PC-3 (cell line): ENCODE results near the gene PDHX. TPM values are rescaled to one million over a fixed set of nuclear protein-coding genes. Genes with fewer than 3 reads are reported as not detected.

ENCODE experiments used
- ATAC-seq: fragments of 200-7000 bp; cut with Tn5 transposase; 2 replicates; pipeline ENCODE4 v1.9.1; 2020; ENCODE audit warnings: mild to moderate bottlenecking, moderate library complexity
- BruUV-seq: library from RNA; stranded (reverse); fragments of 400-500 nt; replicated peaks from 2 replicates; lab custom pipeline; 2021; lab: Mats Ljungman, UMichigan
- CTCF ChIA-PET: fragments of 300-600 bp; sonication (Branson Sonifier 250); formaldehyde crosslinking; loops from one replicate; lab custom pipeline; 2022; ENCODE audit warnings: antibody characterized with exemption; lab: Charles Lee
- POLR2A ChIA-PET: fragments of 300-600 bp; sonication (Branson Sonifier 250); formaldehyde crosslinking; loops from one replicate; lab custom pipeline; 2022; ENCODE audit warnings: antibody characterized with exemption; ENCODE audit not compliant: unreplicated experiment; lab: Charles Lee
- DNase-seq: peaks from one replicate; pipeline ENCODE4 v3.0.0-alpha.2; 2015
- H2AFZ ChIP-seq: fragments of 300-600 bp; sonication (generic); 2 replicates; pipeline ENCODE4 v1.6.0; 2016; ENCODE audit warnings: antibody characterized with exemption, low read length
- H3F3A ChIP-seq: fragments of 300-600 bp; sonication (generic); one replicate; pipeline ENCODE4 v1.6.0; 2017; ENCODE audit warnings: antibody characterized with exemption, low read length, control low read depth, mild to moderate bottlenecking; ENCODE audit not compliant: unreplicated experiment
- H3K27ac ChIP-seq: fragments of 300-600 bp; sonication (generic); 2 replicates; pipeline ENCODE4 v1.5.1; 2016; ENCODE audit warnings: mild to moderate bottlenecking, low read length
- H3K27me3 ChIP-seq: fragments of 300-600 bp; sonication (generic); 2 replicates; pipeline ENCODE4 v1.6.1; 2016; ENCODE audit warnings: low read length, mixed read lengths
- H3K36me3 ChIP-seq: fragments of 300-600 bp; sonication (generic); 2 replicates; pipeline ENCODE4 v1.6.1; 2016; ENCODE audit warnings: low read depth, mixed run types, low read length, mixed read lengths
- H3K4me1 ChIP-seq: fragments of 300-600 bp; sonication (generic); 2 replicates; pipeline ENCODE4 v1.5.1; 2016; ENCODE audit warnings: low read length; ENCODE audit not compliant: insufficient read depth
- H3K4me2 ChIP-seq: fragments of 300-600 bp; sonication (generic); 2 replicates; pipeline ENCODE4 v1.6.0; 2016; ENCODE audit warnings: low read length
- H3K4me3 ChIP-seq: fragments of 300-600 bp; sonication (generic); 2 replicates; pipeline ENCODE4 v1.5.1; 2016; ENCODE audit warnings: mild to moderate bottlenecking, low read length, mixed read lengths
- H3K79me2 ChIP-seq: fragments of 300-600 bp; sonication (generic); 2 replicates; pipeline ENCODE4 v1.6.1; 2017; ENCODE audit warnings: low read length, mixed read lengths
- H3K9ac ChIP-seq: fragments of 300-600 bp; sonication (generic); 2 replicates; pipeline ENCODE4 v1.6.0; 2016; ENCODE audit warnings: mild to moderate bottlenecking, low read length
- H3K9me2 ChIP-seq: fragments of 300-600 bp; sonication (generic); replicated peaks from 2 replicates; pipeline ENCODE4 v1.6.1; 2016; ENCODE audit warnings: mixed run types, low read length, mixed read lengths
- H3K9me3 ChIP-seq: fragments of 300-600 bp; sonication (generic); 2 replicates; pipeline ENCODE4 v1.6.1; 2016; ENCODE audit warnings: low read length, mixed read lengths
- H4K20me1 ChIP-seq: fragments of 300-600 bp; sonication (generic); 2 replicates; pipeline ENCODE4 v1.6.1; 2016; ENCODE audit warnings: low read length, mixed read lengths
- CTCF ChIP-seq: fragments of 300-600 bp; sonication (generic); conservative IDR thresholded peaks from 2 replicates; pipeline ENCODE4 v1.5.1; 2017; ENCODE audit warnings: antibody characterized with exemption, low read depth, mild to moderate bottlenecking, low read length
- EZH2 ChIP-seq: fragments of 300-600 bp; sonication (generic); IDR thresholded peaks from one replicate; pipeline ENCODE4 v1.6.1; 2017; ENCODE audit warnings: antibody characterized with exemption, mild to moderate bottlenecking, low read length; ENCODE audit not compliant: unreplicated experiment
- EZH2phosphoT487 ChIP-seq: fragments of 300-600 bp; sonication (generic); IDR thresholded peaks from 2 replicates; pipeline ENCODE4 v1.6.1; 2018; ENCODE audit warnings: mild to moderate bottlenecking, antibody characterized with exemption, low read length, borderline replicate concordance
- intact Hi-C: fragments of 100-400 bp; cut with micrococcal nuclease; formaldehyde crosslinking; loops from 2 replicates; pipeline ENCODE4 v1.9.0; 2023
- total RNA-seq: library from RNA; depleted of rRNA; stranded (reverse); fragments of >200 nt; gene quantifications from 2 replicates; pipeline ENCODE4 v1.2.3, GENCODE V29; 2014

Gene PDHX
- total RNA-seq, 1 experiment from 2014 or later = 20.3 TPM

GRCh38 chr11:35011944-35012343 is 95.5 kb downstream of the PDHX start:
- H3K4me2 ChIP-seq = peak overlapping the region; percentile 55; the same call in 1 of the 2 replicates

GRCh38 chr11:35012467-35013191 is 96.2 kb downstream of the PDHX start:
- Histone ChIP-seq H2AFZ (no peak overlapping the region), H3K27me3 (no peaks in the 10 kb centered on the region), H3K9me2 (no peaks in the 10 kb centered on the region), H3K9me3 (no peaks in the 10 kb centered on the region), H3F3A (peaks cover 7% of the 10 kb centered on the region), H3K79me2 (no peaks in the 10 kb centered on the region), H3K4me2 (no peak overlapping the region), H3K27ac (peak overlapping the region; percentile 95), H3K4me1 (peaks cover 44% of the 10 kb centered on the region), H3K4me3 (no peak overlapping the region), H4K20me1 (no peaks in the 10 kb centered on the region), H3K36me3 (no peaks in the 10 kb centered on the region), H3K9ac (no peak overlapping the region)
- ATAC-seq (no peak), DNase-seq (no peak)
- no TSS peak for BruUV-seq
- intact Hi-C loops = no loop called here
- ChIA-PET POLR2A (no interaction called here), CTCF (no interaction called here)
- TF ChIP-seq CTCF (no peak), EZH2phosphoT487 (no peak), EZH2 (no peak)

More at GRCh38 chr11:35011944-35012343, 95.5 kb downstream of the PDHX start:
- ATAC-seq (no peak), DNase-seq (no peak)
- H3K4me1 ChIP-seq = peaks cover 44% of the 10 kb centered on the region
- no TSS peak for BruUV-seq
- TF ChIP-seq CTCF = no peak
- no peak for TF ChIP-seq EZH2phosphoT487
- TF ChIP-seq EZH2 = no peak
- H3K27me3 ChIP-seq = no peaks in the 10 kb centered on the region
- ChIA-PET POLR2A (no interaction called here), CTCF (no interaction called here)
- intact Hi-C loops = no loop called here
- H4K20me1 ChIP-seq = no peaks in the 10 kb centered on the region
- no peaks in the 10 kb centered on the region for H3K9me2 ChIP-seq
- no peaks in the 10 kb centered on the region for H3K36me3 ChIP-seq
- H2AFZ ChIP-seq = no peak overlapping the region
- H3F3A ChIP-seq = peaks cover 7% of the 10 kb centered on the region
- H3K79me2 ChIP-seq = no peaks in the 10 kb centered on the region
- H3K27ac ChIP-seq = peak overlapping the region; percentile 95
- H3K9me3 ChIP-seq = no peaks in the 10 kb centered on the region
- peak overlapping the region; percentile 67 for H3K9ac ChIP-seq
- H3K4me3 ChIP-seq = no peak overlapping the region
